HG03432 (cell line): ENCODE data around the gene FOXL3.
"Not testable (repeated sequence)": the region's sequence is repeated elsewhere in the genome, so short reads cannot be mapped to it uniquely, and the experiment has no call there.

Experiments
- ATAC-seq: cut with Tn5 transposase; IDR thresholded peaks from one replicate; pipeline ENCODE4 v1.9.1; 2021; ENCODE audit warnings: mild to moderate bottlenecking, moderate library complexity; ENCODE audit not compliant: unreplicated experiment

FOXL3 gene

DNA sequence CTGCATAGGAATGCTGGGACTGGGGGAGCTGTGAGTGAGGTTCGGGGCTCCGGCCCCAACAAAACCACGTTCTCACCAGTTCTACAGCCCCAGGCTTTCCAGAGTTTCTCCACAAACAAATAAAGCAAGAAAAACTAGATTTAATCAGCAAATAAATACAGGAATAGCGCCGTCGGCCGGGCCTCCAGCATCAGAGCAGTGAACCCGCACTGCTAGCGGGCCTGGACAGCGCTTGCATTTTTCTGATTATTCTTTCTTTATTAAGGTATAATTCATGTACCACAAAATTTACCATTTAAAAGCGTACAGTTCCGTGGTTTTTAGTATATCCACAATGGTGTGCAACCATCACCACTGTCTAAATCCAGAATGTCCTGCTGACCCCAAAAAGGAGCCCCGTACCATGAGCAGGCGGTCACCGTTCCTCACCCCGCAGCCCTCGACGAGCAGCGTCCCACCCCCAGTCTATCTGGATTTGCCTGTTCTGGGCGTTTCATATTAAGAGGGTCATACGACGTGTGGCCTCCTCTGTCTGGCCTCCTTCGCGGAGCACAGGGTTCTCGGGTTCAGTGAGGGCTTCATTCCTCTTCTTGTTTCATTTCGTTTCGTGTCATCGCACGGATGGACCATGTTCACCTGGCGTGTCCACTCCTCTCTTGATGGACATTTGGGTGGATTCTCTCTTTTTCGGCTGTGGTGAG is 35.5 kb upstream of the FOXL3 start:
- ATAC-seq = no peak

GRCh38 chr7:255038-255435 is 34.9 kb upstream of the FOXL3 start:
- no peak for ATAC-seq

DNA sequence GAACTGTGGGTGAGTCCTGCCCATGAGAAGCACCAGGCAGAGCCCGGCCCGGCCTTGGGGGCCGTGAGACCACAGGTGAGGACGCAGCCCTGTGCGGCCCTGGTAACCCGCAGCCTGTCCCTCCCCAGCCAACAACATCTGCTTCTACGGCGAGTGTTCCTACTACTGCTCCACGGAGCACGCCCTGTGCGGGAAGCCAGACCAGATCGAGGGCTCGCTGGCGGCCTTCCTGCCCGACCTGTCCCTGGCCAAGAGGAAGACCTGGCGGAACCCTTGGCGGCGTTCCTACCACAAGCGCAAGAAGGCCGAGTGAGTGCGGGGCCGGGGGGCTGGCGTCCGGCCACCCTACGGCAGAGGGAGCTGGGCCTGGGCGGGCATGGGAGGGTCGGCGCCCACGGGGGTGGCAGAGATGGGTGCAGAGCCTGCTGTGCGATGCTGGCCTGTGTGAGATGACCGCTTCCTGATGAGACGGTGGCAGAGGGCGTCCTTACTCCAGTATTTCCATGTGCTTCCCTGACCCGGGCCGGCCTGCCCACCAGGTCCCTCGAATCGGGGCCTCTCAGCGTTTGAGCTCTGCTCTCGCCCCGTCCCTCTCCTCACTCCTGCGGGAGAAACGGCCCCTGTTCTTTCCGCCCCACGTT is 34.1 kb upstream of the FOXL3 start:
- ATAC-seq = no peak

GRCh38 chr7:256461-256940 is 33.5 kb upstream of the FOXL3 start:
- no peak for ATAC-seq

GRCh38 chr7:256981-257646 is 32.9 kb upstream of the FOXL3 start:
- no peak for ATAC-seq

GRCh38 chr7:257647-257992 is 32.4 kb upstream of the FOXL3 start:
- no peak for ATAC-seq

- ATAC-seq = no peak
Measured at GRCh38 chr7:258476-259190, 31.3 kb upstream of the FOXL3 start.

- no peak for ATAC-seq
Measured at GRCh38 chr7:259191-259505, 30.8 kb upstream of the FOXL3 start.

DNA sequence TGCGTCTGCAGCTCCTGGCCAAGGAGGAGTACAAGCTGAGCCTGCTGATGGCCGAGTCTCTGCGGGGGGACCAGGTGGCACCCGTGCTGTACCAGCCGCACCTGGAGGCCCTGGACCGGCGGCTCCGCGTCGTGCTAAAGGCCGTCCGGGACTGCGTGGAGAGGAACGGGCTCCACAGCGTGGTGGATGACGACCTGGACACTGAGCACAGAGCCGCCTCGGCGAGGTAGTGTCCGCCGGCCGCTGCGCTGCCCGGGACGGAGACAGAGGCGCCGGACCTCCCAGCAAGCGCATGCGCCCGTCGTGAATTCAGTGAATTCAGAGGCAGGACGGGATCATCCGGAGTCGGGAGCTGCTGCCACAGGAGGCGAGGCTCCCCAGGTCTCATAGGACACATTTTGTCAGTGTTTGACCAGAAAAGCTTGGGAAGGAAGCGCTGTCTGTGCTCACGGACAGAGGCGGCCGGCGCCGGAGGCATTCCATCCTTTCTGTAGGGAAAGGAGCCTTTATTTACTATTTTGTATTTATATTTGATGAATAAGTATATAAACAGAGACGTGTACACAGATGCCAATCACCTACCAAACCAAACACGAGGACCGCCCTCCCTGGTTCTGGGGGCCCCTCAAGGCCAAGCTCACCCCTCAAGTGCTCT is 30.1 kb upstream of the FOXL3 start:
- no peak for ATAC-seq

DNA sequence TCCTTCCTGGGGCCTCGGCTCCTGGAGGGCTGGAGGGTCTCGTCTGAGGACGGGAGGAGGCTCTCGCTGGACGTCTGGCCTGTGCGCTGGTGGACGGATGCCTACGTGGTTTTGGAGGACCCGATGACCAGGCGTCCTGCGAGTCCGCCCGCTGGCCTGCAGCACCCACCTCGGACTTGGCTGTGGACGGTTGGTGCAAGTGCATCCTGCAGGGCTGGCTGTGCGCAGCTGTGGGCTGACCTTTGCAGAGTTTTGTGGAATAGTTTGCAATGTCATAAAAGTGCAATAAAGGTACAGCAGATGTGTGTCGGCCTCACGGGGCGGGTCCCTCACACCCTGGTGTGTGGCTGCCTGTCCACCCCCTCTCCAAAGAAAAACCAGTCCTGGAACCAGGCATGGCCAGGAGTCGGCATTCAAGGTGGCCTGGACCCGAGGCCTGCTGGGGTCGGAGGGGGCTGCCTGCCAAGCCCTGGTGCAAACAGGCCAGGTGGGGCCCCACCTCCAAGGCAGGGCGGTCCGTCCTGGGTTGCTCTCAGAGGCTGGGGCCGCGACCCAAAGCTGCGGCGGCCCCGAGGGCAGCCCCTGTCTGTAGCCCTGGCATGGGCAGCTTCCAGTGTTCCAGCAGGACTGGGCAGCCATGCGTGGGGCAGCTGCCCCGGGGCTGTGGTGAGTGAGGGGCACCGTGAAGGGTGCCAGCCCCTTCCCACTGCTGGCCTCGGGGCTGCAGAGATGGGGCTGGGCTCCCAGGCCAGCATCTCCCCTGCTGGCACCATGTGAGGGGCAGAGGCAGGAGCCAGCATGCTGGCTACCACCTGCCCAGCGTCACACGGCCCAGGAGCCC is 29.3 kb upstream of the FOXL3 start:
- ATAC-seq = no peak

GRCh38 chr7:261341-262250 is 28.4 kb upstream of the FOXL3 start:
- no peak for ATAC-seq

DNA sequence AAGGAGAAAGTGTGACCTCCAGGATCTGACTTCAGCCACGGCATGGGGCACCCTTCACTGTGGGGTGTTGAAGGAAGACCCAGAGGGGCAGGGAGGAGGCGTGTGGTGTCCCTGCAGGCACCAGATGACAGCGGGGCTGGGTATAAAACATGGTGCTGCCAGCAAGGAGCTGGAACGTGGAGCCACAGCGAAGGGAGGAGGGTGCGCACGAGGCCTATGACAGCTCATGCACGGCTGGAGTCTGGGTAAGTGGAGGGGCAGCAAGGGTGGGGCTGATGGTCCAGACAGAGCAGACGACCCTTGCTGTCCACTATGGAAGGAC is 27.8 kb upstream of the FOXL3 start:
- ATAC-seq = no peak

DNA sequence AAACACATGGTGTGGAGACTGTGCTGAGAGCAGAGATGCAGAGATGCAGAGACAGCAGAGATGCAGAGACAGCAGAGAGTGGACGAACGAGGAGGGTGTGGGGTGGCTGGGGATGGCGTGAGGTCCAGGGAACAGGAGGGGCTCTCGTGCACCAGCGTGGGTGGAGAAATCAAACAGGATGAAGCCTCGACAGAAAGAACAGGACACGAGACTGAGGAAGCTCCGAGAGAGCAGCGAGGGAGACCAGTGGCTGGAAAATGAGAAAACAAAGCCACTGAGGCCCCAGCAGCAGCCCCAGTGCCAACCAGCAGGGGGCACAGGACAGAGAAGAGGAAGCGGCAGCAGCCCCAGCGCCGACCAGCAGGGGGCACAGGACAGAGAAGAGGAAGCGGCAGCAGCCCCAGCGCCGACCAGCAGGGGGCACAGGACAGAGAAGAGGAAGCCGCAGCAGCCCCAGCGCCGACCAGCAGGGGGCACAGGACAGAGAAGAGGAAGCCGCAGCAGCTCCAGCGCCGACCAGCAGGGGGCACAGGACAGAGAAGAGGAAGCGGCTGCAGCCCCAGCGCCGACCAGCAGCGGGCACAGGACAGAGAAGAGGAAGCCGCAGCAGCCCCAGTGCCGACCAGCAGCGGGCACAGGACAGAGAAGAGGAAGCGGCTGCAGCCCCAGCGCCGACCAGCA is 27.2 kb upstream of the FOXL3 start:
- ATAC-seq = not testable (repeated sequence)

DNA sequence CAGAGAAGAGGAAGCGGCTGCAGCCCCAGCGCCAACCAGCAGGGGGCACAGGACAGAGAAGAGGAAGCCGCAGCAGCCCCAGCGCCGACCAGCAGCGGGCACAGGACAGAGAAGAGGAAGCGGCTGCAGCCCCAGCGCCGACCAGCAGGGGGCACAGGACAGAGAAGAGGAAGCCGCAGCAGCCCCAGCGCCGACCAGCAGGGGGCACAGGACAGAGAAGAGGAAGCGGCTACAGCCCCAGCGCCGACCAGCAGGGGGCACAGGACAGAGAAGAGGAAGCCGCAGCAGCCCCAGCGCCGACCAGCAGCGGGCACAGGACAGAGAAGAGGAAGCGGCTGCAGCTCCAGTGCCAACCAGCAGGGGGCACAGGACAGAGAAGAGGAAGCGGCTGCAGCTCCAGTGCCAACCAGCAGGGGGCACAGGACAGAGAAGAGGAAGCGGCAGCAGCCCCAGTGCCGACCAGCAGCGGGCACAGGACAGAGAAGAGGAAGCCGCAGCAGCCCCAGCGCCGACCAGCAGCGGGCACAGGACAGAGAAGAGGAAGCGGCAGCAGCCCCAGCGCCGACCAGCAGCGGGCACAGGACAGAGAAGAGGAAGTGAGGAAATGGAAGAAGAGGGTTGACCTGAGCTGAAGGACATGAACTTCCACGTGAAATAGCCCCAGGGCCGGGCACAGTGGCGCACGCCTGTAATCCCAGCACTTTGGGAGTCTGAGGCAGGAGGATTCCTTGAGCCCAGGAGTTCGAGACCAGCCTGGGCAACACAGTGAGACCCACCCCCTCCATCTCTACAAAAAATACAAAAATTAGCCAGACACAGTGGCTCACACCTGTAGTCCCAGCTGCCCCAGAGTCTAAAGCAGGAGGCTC is 26.3 kb upstream of the FOXL3 start:
- ATAC-seq = not testable (repeated sequence)

DNA sequence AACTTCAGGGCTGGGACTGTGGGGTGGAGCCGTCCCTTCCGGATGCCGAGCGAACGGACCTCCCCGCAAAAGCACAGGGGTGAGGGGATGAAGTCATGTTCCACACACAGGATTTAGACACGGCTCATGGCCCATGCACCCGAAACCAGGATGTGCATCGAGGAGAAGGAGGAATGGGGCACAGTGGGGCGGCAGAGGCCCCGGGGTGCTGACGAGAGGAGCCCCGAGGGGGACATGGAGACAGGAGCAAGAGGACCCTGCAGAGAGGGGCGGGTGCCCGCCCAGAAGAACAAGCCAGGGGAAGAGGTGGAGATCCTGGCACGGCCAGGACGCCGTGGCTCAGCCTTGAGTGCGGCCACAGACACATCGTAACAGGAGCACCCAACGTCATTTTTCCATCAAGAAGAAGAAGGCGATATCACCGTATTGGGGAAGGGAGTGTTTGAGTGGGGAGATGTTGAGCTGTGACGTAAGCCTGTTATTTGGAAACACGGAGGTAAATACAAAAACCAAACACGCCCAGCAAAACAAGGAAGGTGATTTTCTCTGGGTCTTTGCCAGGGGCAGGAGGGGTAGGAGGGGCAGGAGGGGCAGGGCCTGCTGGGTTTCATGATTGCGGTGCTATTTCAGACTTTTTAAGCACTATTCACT is 25.3 kb upstream of the FOXL3 start:
- ATAC-seq = no peak

- ATAC-seq = no peak
Measured at GRCh38 chr7:265192-265997, 24.6 kb upstream of the FOXL3 start.
